ENCODE results near the gene SLC27A5. TPM values are rescaled to one million over a fixed set of nuclear protein-coding genes. Genes with fewer than 3 reads are reported as not detected.

The SLC27A5 gene
- polyA plus RNA-seq, 2 of the 4 experiments (the other 2 are of a cell fraction), result 30.2 to 37.8 TPM

DNA sequence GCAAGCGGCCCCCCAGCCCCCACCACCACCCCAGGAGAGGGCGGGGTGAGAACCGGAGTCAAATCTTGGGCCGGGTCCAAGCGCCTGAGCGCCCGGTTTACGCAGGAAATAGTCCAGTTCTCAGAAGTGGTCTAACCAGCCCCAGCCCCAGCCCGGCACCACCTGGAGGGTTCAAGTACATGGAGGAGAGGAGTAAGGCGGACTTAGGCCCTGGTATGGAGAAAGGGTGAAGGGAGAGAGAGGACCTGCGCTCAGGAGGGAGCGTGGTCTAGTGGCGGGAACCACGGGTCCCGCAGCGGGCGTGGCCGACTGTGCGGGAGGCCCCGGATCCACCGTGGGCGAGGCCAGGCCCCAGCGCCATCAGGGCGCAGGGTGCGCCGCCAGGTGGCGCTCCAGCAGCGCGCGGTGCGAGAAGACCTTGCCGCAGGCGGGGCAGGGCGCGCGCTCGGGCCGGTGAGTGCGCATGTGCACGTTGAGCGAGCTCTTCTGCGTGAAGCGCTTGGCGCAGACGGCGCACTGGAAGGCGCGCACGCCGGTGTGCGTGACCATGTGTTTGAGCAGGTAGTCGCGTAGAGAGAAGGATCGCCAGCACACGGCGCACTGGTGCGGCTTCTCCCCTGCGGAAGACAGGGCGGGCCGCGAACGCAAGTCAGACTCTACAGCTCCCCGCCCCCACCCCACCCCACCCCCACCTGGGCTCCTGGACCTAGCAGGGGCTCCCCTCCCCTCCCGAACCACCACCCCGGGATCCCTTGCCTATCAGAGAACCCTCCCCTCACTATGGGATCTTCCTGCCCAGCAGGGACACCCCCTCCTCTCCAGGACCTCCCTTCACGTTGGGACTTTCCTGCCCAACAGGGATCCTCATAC is 2.1 kb upstream of the SLC27A5 start (continued):
- TF ChIP-seq, protein P1, sequence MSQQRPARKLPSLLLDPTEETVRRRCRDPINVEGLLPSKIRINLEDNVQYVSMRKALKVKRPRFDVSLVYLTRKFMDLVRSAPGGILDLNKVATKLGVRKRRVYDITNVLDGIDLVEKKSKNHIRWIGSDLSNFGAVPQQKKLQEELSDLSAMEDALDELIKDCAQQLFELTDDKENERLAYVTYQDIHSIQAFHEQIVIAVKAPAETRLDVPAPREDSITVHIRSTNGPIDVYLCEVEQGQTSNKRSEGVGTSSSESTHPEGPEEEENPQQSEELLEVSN (IDR thresholded peaks at IDR 0.05; ENCODE audit: borderline replicate concordance, low read depth), result peak; percentile 85
- TF ChIP-seq BHLHE40 (IDR thresholded peaks at IDR 0.05; ENCODE audit: low read depth, low read length) (no peak), ZC3H11A (IDR thresholded peaks at IDR 0.05) (no peak), MYC (IDR thresholded peaks at IDR 0.05; ENCODE audit: borderline replicate concordance, low read length) (peak; percentile 39; the same call in 1 of the 2 replicates), JUN (IDR thresholded peaks at IDR 0.05) (peak in 1 of 2 experiments; percentile 58; a peak in 1 of 5 replicates), EHMT2 (IDR thresholded peaks at IDR 0.05; ENCODE audit: low read depth) (no peak), GATA3 (IDR thresholded peaks at IDR 0.05; ENCODE audit: borderline replicate concordance) (0 out of 2 replicates have a peak, but pooled peaks have one; percentile 21), KDM5A (IDR thresholded peaks at IDR 0.05) (no peak)
- TF ChIP-seq, protein P2, sequence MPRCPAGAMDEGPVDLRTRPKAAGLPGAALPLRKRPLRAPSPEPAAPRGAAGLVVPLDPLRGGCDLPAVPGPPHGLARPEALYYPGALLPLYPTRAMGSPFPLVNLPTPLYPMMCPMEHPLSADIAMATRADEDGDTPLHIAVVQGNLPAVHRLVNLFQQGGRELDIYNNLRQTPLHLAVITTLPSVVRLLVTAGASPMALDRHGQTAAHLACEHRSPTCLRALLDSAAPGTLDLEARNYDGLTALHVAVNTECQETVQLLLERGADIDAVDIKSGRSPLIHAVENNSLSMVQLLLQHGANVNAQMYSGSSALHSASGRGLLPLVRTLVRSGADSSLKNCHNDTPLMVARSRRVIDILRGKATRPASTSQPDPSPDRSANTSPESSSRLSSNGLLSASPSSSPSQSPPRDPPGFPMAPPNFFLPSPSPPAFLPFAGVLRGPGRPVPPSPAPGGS (IDR thresholded peaks at IDR 0.05), result 0 out of 3 replicates have a peak, but pooled peaks have one; percentile 34

DNA sequence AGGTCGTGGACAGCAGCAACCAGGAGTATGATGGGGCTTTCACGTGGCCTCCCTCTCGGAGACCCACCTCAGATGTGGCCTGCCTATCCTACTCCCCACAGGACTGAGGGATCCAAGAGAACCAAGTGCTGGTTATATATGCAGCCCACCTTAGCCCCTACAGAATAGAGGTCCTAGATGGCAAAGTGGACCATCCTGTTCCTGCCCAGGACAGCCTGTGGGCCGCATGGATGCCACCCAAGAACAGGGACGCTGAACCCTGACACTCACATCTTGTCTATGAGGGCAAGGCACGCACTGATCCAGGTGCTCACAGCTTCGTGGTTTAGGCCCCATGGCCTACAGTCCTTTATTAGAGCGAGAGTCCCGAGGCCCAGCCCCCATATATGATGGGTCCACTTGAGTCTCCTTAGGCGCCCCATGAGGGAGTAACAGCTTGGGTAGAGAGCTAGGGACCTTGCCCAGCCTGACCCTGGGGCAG is 1.5 kb upstream of the SLC27A5 start:
- WGBS (ENCODE audit: missing lambda C conversion rate), result 77% methylated on average over 10 of the region's 10 CpGs
- no peak for DNase-seq (ENCODE audit: low read depth in 1 of 2, low spot score in 1 of 2)
- Histone ChIP-seq H3K4me3 (no peak overlapping the region), H3K4me2 (no peak overlapping the region; the same call in 2 of the 3 replicates), H3K9me3 (no peaks in the 10 kb centered on the region), H3K27ac (peak overlapping the region; percentile 71 to 86; a peak in 4 of 6 replicates), H3K4me1 (peaks cover 13% of the 10 kb centered on the region)
- TF ChIP-seq CHD2 (IDR thresholded peaks at IDR 0.05; ENCODE audit: low read length, partially characterized antibody) (no peak), FOXS1 (CRISPR knock-in tag; IDR thresholded peaks at IDR 0.05) (no peak), CBX8 (IDR thresholded peaks at IDR 0.05) (no peak), JUNB (IDR thresholded peaks at IDR 0.05) (no peak), NPAS2 (CRISPR knock-in tag; IDR thresholded peaks at IDR 0.05; ENCODE audit: borderline replicate concordance) (no peak), RARB (CRISPR knock-in tag; IDR thresholded peaks at IDR 0.05) (no peak), SMC3 (IDR thresholded peaks at IDR 0.05) (no peak), RNF2 (IDR thresholded peaks at IDR 0.05; ENCODE audit: borderline replicate concordance, low read depth) (no peak), EP300 (IDR thresholded peaks at IDR 0.05) (no peak), MYC (IDR thresholded peaks at IDR 0.05; ENCODE audit: borderline replicate concordance, low read length) (no peak), POLR2AphosphoS2 (conservative IDR thresholded peaks at IDR 0.05; ENCODE audit: low read length) (no peak)
- TF ChIP-seq, protein P3, sequence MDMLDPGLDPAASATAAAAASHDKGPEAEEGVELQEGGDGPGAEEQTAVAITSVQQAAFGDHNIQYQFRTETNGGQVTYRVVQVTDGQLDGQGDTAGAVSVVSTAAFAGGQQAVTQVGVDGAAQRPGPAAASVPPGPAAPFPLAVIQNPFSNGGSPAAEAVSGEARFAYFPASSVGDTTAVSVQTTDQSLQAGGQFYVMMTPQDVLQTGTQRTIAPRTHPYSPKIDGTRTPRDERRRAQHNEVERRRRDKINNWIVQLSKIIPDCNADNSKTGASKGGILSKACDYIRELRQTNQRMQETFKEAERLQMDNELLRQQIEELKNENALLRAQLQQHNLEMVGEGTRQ (IDR thresholded peaks at IDR 0.05), result no peak
- TF ChIP-seq, protein P4, sequence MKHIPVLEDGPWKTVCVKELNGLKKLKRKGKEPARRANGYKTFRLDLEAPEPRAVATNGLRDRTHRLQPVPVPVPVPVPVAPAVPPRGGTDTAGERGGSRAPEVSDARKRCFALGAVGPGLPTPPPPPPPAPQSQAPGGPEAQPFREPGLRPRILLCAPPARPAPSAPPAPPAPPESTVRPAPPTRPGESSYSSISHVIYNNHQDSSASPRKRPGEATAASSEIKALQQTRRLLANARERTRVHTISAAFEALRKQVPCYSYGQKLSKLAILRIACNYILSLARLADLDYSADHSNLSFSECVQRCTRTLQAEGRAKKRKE (CRISPR knock-in tag; IDR thresholded peaks at IDR 0.05; ENCODE audit: low read depth), result no peak
- CTCF ChIA-PET, result interaction anchor here (0.8 to 10.5 kb wide), 8 partner anchors 6 to 68 kb away, joined by 3 to 113 read pairs (median 4); partner anchors contain the start of genes CHMP2A and ZBTB45
- no peak for ATAC-seq
- POLR2A ChIA-PET, result interaction anchor here (0.6 to 1.2 kb wide), 14 partner anchors 8 to 327 kb away, joined by 3 to 20 read pairs (median 4); partner anchors contain the start of genes CHMP2A, TRIM28 and UBE2M
- FAIRE-seq, result no peak

Measured in A549 (cell line).